ENCODE results near the gene IFITM5.

DNA sequence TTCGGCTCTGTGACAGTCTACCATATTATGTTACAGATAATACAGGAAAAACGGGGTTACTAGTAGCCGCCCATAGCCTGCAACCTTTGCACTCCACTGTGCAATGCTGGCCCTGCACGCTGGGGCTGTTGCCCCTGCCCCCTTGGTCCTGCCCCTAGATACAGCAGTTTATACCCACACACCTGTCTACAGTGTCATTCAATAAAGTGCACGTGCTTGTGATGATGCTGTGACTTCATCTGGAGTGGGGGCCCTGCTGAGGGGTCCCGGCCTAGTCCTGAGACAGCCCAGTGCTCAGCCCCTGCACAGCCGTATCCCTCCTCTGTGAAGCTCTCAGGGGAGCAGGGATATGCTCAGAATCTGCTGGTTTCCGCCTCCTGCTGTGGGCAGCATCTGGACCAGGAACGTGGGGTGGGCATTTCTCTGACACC is 15.7 kb upstream of the IFITM5 start:
- no peak for TF ChIP-seq REST (IDR thresholded peaks at IDR 0.05; ENCODE audit: insufficient read depth in 1 of 2, low read depth in 2 of 2, low read length in 1 of 2)
- TF ChIP-seq, protein P1, sequence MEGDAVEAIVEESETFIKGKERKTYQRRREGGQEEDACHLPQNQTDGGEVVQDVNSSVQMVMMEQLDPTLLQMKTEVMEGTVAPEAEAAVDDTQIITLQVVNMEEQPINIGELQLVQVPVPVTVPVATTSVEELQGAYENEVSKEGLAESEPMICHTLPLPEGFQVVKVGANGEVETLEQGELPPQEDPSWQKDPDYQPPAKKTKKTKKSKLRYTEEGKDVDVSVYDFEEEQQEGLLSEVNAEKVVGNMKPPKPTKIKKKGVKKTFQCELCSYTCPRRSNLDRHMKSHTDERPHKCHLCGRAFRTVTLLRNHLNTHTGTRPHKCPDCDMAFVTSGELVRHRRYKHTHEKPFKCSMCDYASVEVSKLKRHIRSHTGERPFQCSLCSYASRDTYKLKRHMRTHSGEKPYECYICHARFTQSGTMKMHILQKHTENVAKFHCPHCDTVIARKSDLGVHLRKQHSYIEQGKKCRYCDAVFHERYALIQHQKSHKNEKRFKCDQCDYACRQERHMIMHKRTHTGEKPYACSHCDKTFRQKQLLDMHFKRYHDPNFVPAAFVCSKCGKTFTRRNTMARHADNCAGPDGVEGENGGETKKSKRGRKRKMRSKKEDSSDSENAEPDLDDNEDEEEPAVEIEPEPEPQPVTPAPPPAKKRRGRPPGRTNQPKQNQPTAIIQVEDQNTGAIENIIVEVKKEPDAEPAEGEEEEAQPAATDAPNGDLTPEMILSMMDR (IDR thresholded peaks at IDR 0.05), result no peak
